Measurements from ENCODE around the gene RBBP6. TPM values are rescaled to one million over a fixed set of nuclear protein-coding genes. Genes with fewer than 3 reads are reported as not detected.

Gene RBBP6
- total and polyA plus RNA-seq, 9 of the 15 experiments (the other 6 are each of a cell fraction or from before 2014, with no cell fraction given) = 19.2 to 76.6 (median 42.7) TPM

DNA sequence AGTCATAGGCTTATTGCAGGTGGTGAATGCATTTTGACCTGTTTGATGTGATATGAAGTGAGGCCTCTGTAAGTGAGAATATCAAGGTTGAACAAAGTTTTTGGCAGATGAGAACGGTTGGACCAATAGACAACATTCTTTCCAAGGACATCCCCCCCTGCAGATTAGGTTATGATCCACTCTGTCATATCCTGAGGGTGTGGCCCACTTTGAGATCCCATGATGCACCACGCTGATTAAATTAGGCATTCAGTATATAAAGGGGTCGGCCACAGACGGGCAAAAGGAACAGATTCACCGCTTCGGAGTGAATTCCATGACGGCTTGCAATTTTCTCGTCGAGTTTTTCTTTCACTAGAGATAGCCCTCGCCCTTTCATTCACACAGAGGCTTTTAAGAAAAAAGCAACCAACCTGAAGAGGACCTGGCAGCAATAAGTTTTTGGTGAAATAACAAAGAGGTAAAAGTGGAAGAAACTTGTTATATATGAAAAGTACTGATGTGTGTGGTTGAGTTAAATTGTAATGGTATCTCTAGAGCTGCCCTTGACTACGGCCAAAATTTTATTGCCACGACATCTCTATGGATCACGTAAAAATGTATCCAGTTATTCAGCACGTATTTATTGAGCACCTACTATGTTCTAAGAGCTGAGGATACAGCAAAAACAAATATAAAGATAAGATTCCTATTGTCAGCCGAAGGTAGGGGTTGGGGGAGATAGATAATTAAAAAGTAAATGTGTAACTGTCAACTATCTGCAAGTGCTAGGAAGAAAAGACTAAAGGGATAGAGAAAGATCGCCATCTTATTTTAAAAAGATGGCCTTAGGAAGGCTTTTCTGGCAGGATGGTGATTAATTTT, 1.7 kb upstream of the RBBP6 start (continued):
- TF ChIP-seq, protein P1, sequence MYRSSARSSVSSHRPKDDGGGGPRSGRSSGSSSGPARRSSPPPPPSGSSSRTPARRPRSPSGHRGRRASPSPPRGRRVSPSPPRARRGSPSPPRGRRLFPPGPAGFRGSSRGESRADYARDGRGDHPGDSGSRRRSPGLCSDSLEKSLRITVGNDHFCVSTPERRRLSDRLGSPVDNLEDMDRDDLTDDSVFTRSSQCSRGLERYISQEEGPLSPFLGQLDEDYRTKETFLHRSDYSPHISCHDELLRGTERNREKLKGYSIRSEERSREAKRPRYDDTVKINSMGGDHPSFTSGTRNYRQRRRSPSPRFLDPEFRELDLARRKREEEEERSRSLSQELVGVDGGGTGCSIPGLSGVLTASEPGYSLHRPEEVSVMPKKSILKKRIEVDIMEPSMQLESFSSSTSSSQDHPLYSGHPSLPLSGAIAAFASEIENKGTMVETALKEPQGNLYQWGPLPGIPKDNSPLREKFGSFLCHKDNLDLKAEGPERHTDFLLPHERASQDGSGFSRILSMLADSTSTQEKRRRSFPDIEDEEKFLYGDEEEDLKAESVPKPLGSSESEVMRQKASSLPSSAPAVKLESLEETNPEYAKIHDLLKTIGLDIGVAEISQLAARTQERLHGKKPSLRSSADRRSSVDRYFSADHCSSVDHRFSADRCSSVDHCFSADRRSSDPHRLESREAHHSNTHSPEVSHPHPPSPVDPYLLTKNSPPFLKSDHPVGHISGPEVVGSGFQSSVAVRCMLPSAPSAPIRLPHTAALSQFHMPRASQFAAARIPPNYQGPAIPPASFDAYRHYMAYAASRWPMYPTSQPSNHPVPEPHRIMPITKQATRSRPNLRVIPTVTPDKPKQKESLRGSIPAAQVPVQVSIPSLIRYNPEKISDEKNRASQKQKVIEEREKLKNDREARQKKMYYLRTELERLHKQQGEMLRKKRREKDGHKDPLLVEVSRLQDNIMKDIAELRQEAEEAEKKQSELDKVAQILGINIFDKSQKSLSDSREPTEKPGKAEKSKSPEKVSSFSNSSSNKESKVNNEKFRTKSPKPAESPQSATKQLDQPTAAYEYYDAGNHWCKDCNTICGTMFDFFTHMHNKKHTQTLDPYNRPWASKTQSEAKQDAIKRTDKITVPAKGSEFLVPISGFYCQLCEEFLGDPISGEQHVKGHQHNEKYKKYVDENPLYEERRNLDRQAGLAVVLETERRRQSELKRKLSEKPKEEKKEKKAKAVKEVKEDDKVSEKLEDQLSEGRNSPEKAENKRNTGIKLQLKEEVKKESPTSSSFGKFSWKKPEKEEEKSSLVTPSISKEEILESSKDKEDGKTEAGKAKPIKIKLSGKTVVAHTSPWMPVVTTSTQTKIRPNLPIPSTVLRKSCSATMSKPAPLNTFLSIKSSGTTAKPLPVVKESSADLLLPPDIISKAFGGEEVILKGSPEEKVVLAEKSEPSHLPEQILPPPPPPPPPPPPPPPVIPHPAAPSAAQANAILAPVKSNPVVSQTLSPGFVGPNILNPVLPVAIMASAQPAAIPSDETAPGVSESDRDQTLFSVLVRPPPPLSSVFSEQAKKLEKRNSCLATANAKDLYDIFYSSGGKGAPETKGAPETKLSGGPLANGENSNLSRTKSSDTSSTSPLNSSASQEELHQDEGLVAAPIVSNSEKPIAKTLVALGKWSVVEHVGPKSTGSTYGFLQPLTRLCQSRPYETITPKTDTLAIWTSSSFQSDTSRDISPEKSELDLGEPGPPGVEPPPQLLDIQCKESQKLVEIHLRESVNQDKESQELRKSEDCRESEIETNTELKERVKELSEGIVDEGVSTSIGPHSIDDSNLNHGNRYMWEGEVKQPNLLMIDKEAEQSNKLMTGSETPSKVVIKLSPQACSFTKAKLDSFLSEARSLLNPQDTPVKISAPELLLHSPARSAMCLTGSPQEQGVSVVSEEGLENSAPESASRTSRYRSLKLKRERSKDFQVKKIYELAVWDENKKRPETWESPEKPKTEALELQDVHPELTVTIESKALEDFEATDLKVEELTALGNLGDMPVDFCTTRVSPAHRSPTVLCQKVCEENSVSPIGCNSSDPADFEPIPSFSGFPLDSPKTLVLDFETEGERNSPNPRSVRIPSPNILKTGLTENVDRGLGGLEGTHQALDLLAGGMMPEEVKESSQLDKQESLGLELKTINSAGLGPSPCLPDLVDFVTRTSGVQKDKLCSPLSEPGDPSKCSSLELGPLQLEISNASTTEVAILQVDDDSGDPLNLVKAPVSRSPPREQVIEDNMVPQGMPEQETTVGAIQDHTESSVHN (IDR thresholded peaks at IDR 0.05; ENCODE audit: borderline replicate concordance in 1 of 2, low read depth in 1 of 2) = no peak
- no peak for TF ChIP-seq SMARCA5 (IDR thresholded peaks at IDR 0.05)
- no peak for TF ChIP-seq CXXC5 (CRISPR knock-in tag; IDR thresholded peaks at IDR 0.05)
- no peak for TF ChIP-seq SREBF1 (IDR thresholded peaks at IDR 0.05; ENCODE audit: borderline replicate concordance, low read depth, low read length)
- no peak for TF ChIP-seq HMG20B (CRISPR knock-in tag; IDR thresholded peaks at IDR 0.05)
- peak; percentile 63; the same call in 1 of the 2 replicates for TF ChIP-seq PML (IDR thresholded peaks at IDR 0.05; ENCODE audit: low read length)
- TF ChIP-seq HDAC6 (IDR thresholded peaks at IDR 0.05; ENCODE audit: low read depth, low read length) = no peak
- TF ChIP-seq MIER1 (IDR thresholded peaks at IDR 0.05; ENCODE audit: low read depth) = no peak
- no peak for TF ChIP-seq MCM2 (IDR thresholded peaks at IDR 0.05; ENCODE audit: low read depth)
- TF ChIP-seq THRAP3 (IDR thresholded peaks at IDR 0.05; ENCODE audit: borderline replicate concordance) = peak; percentile 50; the same call in 1 of the 2 replicates
- no peak for TF ChIP-seq ZNF586 (CRISPR knock-in tag; conservative IDR thresholded peaks at IDR 0.05)
- 0 out of 4 replicates have a peak, but pooled peaks of 1 of the 2 experiments have one; percentile 23 for TF ChIP-seq NONO (IDR thresholded peaks at IDR 0.05; ENCODE audit: low read depth in 2 of 2, low read length in 1 of 2)
- TF ChIP-seq, protein P2, sequence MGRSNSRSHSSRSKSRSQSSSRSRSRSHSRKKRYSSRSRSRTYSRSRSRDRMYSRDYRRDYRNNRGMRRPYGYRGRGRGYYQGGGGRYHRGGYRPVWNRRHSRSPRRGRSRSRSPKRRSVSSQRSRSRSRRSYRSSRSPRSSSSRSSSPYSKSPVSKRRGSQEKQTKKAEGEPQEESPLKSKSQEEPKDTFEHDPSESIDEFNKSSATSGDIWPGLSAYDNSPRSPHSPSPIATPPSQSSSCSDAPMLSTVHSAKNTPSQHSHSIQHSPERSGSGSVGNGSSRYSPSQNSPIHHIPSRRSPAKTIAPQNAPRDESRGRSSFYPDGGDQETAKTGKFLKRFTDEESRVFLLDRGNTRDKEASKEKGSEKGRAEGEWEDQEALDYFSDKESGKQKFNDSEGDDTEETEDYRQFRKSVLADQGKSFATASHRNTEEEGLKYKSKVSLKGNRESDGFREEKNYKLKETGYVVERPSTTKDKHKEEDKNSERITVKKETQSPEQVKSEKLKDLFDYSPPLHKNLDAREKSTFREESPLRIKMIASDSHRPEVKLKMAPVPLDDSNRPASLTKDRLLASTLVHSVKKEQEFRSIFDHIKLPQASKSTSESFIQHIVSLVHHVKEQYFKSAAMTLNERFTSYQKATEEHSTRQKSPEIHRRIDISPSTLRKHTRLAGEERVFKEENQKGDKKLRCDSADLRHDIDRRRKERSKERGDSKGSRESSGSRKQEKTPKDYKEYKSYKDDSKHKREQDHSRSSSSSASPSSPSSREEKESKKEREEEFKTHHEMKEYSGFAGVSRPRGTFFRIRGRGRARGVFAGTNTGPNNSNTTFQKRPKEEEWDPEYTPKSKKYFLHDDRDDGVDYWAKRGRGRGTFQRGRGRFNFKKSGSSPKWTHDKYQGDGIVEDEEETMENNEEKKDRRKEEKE (IDR thresholded peaks at IDR 0.05; ENCODE audit: borderline replicate concordance in 1 of 2, control insufficient read depth in 1 of 2, low read depth in 2 of 2, low read length in 1 of 2) = 0 out of 4 replicates have a peak, but pooled peaks of 1 of the 2 experiments have one; percentile 12
- no peak for TF ChIP-seq ZEB2 (IDR thresholded peaks at IDR 0.05)
- no peak for TF ChIP-seq KAT2B (IDR thresholded peaks at IDR 0.05; ENCODE audit: low read depth, low read length)
